Activated CD8-positive, alpha-beta T cell treated with anti-CD3 and anti-CD28 coated beads for 36 hours (primary cell): ENCODE results near the gene EIF4E1B. TPM values are rescaled to one million over a fixed set of nuclear protein-coding genes. Genes with fewer than 3 reads are reported as not detected.

Source experiments
- ATAC-seq: fragments of 200-7000 bp; cut with Tn5 transposase; one replicate; pipeline ENCODE4 v1.10.0; 2021; ENCODE audit warnings: mild to moderate bottlenecking, moderate library complexity
- CTCF ChIA-PET: fragments of 350-600 bp; sonication (Branson Sonifier 250); formaldehyde crosslinking; loops from one replicate; lab custom pipeline; 2021; ENCODE audit warnings: antibody characterized with exemption; lab: Charles Lee
- POLR2A ChIA-PET: fragments of 350-600 bp; sonication (Branson Sonifier 250); formaldehyde crosslinking; loops from one replicate; lab custom pipeline; 2021; ENCODE audit warnings: antibody characterized with exemption; lab: Charles Lee
- DNase-seq: peaks from one replicate; pipeline ENCODE4 v3.0.0-alpha.2; 2020
- H3K27ac Mint-ChIP-seq: one replicate; pipeline ENCODE4 v1.8.0; 2021; ENCODE audit warnings: mild to moderate bottlenecking, mixed read lengths
- H3K27me3 Mint-ChIP-seq: one replicate; pipeline ENCODE4 v1.8.0; 2021; ENCODE audit warnings: mixed read lengths
- H3K36me3 Mint-ChIP-seq: one replicate; pipeline ENCODE4 v1.8.0; 2021; ENCODE audit warnings: low read depth, mixed read lengths
- H3K4me1 Mint-ChIP-seq: one replicate; pipeline ENCODE4 v1.8.0; 2021; ENCODE audit warnings: low read depth, mixed read lengths
- H3K4me3 Mint-ChIP-seq: one replicate; pipeline ENCODE4 v1.8.0; 2021; ENCODE audit warnings: mild to moderate bottlenecking, moderate library complexity, mixed read lengths
- H3K9me3 Mint-ChIP-seq: one replicate; pipeline ENCODE4 v1.8.0; 2021; ENCODE audit warnings: mixed read lengths
- CTCF ChIP-seq: fragments of 200-600 bp; IDR thresholded peaks from one replicate; pipeline ENCODE4 v1.8.0; 2022; ENCODE audit warnings: antibody characterized with exemption, mild to moderate bottlenecking
- intact Hi-C: fragments of 100-400 bp; cut with micrococcal nuclease; formaldehyde crosslinking; loops from one replicate; pipeline ENCODE4 v1.10.0; 2022
- total RNA-seq, 2 experiments: library from RNA; stranded (reverse); gene quantifications; one replicate each; pipeline ENCODE4 v1.2.3, GENCODE V29; 2021

The EIF4E1B gene
- total RNA-seq, 2 experiments from 2014 or later = not detected

DNA sequence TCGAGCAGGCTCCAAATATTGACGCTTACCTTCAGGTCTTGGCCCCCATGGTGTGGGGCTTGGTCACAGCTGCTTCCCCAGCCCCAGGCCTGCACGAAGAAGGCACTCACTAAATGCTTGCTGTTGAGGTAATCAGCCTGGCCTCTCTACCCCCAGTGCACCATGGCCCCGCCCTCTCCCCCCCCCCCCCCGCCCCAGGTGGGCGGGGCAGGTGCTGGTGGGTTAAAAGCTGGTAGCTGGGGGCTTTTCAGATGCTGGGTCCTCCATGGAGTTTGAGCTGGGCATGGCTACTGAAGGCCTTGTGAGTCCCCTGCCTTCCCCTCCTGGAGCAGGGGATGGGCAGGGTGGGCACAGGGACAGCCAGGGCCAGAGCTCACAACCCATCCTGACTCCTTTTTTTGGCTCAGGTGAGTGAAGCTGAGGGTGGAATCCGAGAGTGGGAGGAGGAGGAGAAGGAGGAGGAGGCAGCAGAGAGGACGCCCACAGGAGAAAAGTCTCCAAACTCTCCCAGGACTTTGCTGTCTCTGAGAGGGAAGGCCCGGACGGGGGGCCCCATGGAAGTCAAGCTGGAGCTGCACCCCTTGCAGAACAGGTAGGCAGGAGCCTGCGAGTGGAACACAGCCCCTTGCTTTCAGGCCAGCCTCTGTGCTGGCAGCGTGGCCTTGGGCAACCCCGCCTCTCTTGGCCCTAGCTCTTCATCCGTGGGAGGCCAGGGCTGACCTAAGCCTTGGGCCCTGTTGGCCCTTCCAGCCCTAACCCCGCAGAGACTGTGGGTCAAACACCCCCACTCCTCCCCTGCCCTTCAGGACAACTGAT lies 12.4 kb downstream of the EIF4E1B start:
- no peak overlapping the region for H3K27ac Mint-ChIP-seq
- intact Hi-C loops = no loop called here
- no peak for TF ChIP-seq CTCF
- H3K4me3 Mint-ChIP-seq = no peak overlapping the region
- ChIA-PET POLR2A (no interaction called here), CTCF (interaction anchor here (7.8 kb wide), 1 partner anchor 16 kb away, joined by 54 read pairs; no protein-coding TSS in a partner anchor)
- no peak for ATAC-seq
- no peaks in the 10 kb centered on the region for H3K36me3 Mint-ChIP-seq
- no peak for DNase-seq
- H3K9me3 Mint-ChIP-seq = no peaks in the 10 kb centered on the region
- peaks cover 18% of the 10 kb centered on the region for H3K4me1 Mint-ChIP-seq
- H3K27me3 Mint-ChIP-seq = no peaks in the 10 kb centered on the region

- H3K36me3 Mint-ChIP-seq = no peaks in the 10 kb centered on the region
- no peak overlapping the region for H3K4me3 Mint-ChIP-seq
- POLR2A ChIA-PET = no interaction called here
- no peaks in the 10 kb centered on the region for H3K27me3 Mint-ChIP-seq
- no peak for ATAC-seq
- no peaks in the 10 kb centered on the region for H3K9me3 Mint-ChIP-seq
- DNase-seq = no peak
- intact Hi-C loops = no loop called here
- peaks cover 24% of the 10 kb centered on the region for H3K4me1 Mint-ChIP-seq
- TF ChIP-seq CTCF = no peak
- CTCF ChIA-PET = interaction anchor here (7.8 kb wide), 1 partner anchor 15 kb away, joined by 54 read pairs; no protein-coding TSS in a partner anchor
- H3K27ac Mint-ChIP-seq = no peak overlapping the region
Measured at GRCh38 chr5:176643491-176644219, 13.2 kb downstream of the EIF4E1B start.

DNA sequence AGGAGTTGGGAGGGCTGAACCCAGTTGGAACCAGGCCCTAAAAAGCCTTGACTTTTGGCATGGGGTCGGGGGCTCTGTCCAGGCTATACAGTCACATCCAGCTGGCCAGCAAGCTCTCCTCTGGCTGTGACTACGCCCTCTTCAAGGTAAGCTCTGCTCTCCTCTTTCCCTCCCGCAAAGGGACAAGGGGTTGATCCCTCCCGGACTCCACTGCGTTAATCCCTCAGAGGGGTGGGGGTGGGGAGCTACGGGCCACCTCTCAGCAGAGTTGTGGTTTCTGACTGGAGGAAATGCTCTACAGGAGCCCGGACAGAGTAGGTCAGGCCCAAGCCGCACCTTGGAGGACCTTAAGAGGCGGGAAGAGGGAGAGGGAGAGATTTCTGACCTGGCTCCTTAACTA lies 13.8 kb downstream of the EIF4E1B start:
- no peaks in the 10 kb centered on the region for H3K9me3 Mint-ChIP-seq
- no peaks in the 10 kb centered on the region for H3K27me3 Mint-ChIP-seq
- ChIA-PET CTCF (interaction anchor here (7.8 kb wide), 1 partner anchor 15 kb away, joined by 54 read pairs; no protein-coding TSS in a partner anchor), POLR2A (no interaction called here)
- H3K4me1 Mint-ChIP-seq = peaks cover 30% of the 10 kb centered on the region
- TF ChIP-seq CTCF = no peak
- ATAC-seq = no peak
- no peaks in the 10 kb centered on the region for H3K36me3 Mint-ChIP-seq
- intact Hi-C loops = no loop called here
- no peak overlapping the region for H3K4me3 Mint-ChIP-seq
- DNase-seq = no peak
- no peak overlapping the region for H3K27ac Mint-ChIP-seq

- ChIA-PET CTCF (interaction anchor here (0.9 to 7.8 kb wide), 2 partner anchors 14 to 426 kb away, joined by 3 to 54 read pairs; no protein-coding TSS in a partner anchor), POLR2A (no interaction called here)
- TF ChIP-seq CTCF = no peak
- no peaks in the 10 kb centered on the region for H3K36me3 Mint-ChIP-seq
- H3K27ac Mint-ChIP-seq = no peak overlapping the region
- ATAC-seq (no peak), DNase-seq (no peak)
- H3K4me1 Mint-ChIP-seq = peaks cover 34% of the 10 kb centered on the region
- H3K27me3 Mint-ChIP-seq = no peaks in the 10 kb centered on the region
- intact Hi-C loops = no loop called here
- no peak overlapping the region for H3K4me3 Mint-ChIP-seq
- no peaks in the 10 kb centered on the region for H3K9me3 Mint-ChIP-seq
Measured at GRCh38 chr5:176644878-176645670, 14.6 kb downstream of the EIF4E1B start.
